Esophagus squamous epithelium (tissue), 4 donors: Measurements from ENCODE around the gene CLSTN1.

Experiments
- CTCF ChIP-seq, 6 experiments: fragments of 450-650 bp in 4 of 6; fragments of 200-600 bp in 2 of 6; sonication (generic) in 2 of 6; IDR thresholded peaks; one replicate each; pipeline ENCODE4 v1.5.1; 2016 to 2019; ENCODE audit warnings: antibody characterized with exemption in 6 of 6, mild to moderate bottlenecking in 4 of 6, moderate library complexity in 4 of 6
- POLR2A ChIP-seq, 4 donors: fragments of 450-650 bp; IDR thresholded peaks; one replicate each; pipeline ENCODE4 v1.6.1; 2017; ENCODE audit warnings: antibody characterized with exemption in 4 of 4, mild to moderate bottlenecking in 4 of 4, moderate library complexity in 3 of 4

- TF ChIP-seq POLR2A (IDR thresholded peaks at IDR 0.05), result no peak
- no peak for TF ChIP-seq CTCF (IDR thresholded peaks at IDR 0.05)
Measured at GRCh38 chr1:9761855-9762254, 61.9 kb downstream of the CLSTN1 start.
